ENCODE data around the gene PODNL1.
A peak's percentile ranks its signal among the peaks of the same experiment; 100 is the strongest.

DNA sequence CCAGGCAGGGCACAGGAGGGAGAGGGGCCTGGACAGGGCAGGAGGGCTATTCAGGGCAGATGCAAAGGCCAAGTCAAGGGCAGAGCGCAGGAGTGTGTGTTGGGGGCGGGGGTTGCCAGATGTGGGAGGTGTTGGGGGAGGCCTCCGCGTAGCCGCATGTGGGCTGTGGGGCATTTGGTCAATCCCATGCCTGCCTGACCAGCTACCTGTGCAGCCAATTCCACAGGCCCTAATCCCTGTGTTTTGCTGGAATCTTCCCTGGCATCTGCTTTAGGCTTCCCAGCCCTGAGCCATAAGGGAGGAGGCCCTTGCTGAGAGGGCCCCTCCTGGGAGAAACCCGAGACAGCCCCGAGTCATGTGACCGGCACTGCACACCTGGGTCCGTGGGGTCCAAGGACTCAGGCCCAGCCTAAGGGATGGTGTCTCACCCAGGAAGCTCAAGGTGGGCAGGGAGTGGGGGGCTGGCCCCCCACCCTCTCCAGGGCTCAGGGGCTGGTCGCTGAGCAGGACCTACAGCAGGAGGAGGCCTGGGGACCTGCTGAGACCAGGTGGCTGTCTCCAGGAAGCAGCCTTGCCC, 47.6 kb upstream of the PODNL1 start:
- 0 out of 2 replicates have a peak, but pooled peaks have one; percentile 21 for TF ChIP-seq SALL1 (CRISPR knock-in tag; IDR thresholded peaks at IDR 0.05)
- no peak for TF ChIP-seq CTCF (CRISPR knock-in tag; IDR thresholded peaks at IDR 0.05)
- no peak for TF ChIP-seq FOXM1 (CRISPR knock-in tag; IDR thresholded peaks at IDR 0.05)
- no peak for TF ChIP-seq MTA1 (CRISPR knock-in tag; IDR thresholded peaks at IDR 0.05; ENCODE audit: borderline replicate concordance)
- TF ChIP-seq, protein P1, sequence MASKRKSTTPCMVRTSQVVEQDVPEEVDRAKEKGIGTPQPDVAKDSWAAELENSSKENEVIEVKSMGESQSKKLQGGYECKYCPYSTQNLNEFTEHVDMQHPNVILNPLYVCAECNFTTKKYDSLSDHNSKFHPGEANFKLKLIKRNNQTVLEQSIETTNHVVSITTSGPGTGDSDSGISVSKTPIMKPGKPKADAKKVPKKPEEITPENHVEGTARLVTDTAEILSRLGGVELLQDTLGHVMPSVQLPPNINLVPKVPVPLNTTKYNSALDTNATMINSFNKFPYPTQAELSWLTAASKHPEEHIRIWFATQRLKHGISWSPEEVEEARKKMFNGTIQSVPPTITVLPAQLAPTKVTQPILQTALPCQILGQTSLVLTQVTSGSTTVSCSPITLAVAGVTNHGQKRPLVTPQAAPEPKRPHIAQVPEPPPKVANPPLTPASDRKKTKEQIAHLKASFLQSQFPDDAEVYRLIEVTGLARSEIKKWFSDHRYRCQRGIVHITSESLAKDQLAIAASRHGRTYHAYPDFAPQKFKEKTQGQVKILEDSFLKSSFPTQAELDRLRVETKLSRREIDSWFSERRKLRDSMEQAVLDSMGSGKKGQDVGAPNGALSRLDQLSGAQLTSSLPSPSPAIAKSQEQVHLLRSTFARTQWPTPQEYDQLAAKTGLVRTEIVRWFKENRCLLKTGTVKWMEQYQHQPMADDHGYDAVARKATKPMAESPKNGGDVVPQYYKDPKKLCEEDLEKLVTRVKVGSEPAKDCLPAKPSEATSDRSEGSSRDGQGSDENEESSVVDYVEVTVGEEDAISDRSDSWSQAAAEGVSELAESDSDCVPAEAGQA (IDR thresholded peaks at IDR 0.05; ENCODE audit: low read depth) = no peak
- TF ChIP-seq, protein P1 (CRISPR knock-in tag; IDR thresholded peaks at IDR 0.05; ENCODE audit: borderline replicate concordance) = no peak
- TF ChIP-seq POLR2A (IDR thresholded peaks at IDR 0.05; ENCODE audit: insufficient read depth in 1 of 2, low read depth in 2 of 2, low read length in 2 of 2) = no peak
- TF ChIP-seq, protein P2, sequence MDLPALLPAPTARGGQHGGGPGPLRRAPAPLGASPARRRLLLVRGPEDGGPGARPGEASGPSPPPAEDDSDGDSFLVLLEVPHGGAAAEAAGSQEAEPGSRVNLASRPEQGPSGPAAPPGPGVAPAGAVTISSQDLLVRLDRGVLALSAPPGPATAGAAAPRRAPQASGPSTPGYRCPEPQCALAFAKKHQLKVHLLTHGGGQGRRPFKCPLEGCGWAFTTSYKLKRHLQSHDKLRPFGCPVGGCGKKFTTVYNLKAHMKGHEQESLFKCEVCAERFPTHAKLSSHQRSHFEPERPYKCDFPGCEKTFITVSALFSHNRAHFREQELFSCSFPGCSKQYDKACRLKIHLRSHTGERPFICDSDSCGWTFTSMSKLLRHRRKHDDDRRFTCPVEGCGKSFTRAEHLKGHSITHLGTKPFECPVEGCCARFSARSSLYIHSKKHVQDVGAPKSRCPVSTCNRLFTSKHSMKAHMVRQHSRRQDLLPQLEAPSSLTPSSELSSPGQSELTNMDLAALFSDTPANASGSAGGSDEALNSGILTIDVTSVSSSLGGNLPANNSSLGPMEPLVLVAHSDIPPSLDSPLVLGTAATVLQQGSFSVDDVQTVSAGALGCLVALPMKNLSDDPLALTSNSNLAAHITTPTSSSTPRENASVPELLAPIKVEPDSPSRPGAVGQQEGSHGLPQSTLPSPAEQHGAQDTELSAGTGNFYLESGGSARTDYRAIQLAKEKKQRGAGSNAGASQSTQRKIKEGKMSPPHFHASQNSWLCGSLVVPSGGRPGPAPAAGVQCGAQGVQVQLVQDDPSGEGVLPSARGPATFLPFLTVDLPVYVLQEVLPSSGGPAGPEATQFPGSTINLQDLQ (CRISPR knock-in tag; IDR thresholded peaks at IDR 0.05) = no peak
- no peak for TF ChIP-seq ARNT (IDR thresholded peaks at IDR 0.05)
- TF ChIP-seq EZH2 (conservative IDR thresholded peaks at IDR 0.05; ENCODE audit: low read depth, low read length) = no peak
- no peak for TF ChIP-seq POLR2AphosphoS5 (IDR thresholded peaks at IDR 0.05; ENCODE audit: low read depth, low read length)
- TF ChIP-seq CHD2 (IDR thresholded peaks at IDR 0.05; ENCODE audit: low read depth, low read length) = no peak
- TF ChIP-seq GABPB1 (CRISPR knock-in tag; IDR thresholded peaks at IDR 0.05) = peak; percentile 34; the same call in 1 of the 2 replicates
- no peak for TF ChIP-seq NCOA1 (CRISPR knock-in tag; IDR thresholded peaks at IDR 0.05)
